Astrocyte of the hippocampus (primary cell): ENCODE measurements around the gene RNF26.

ENCODE experiments used
- DNase-seq: peaks from one replicate; pipeline ENCODE4 v3.0.0; 2011; ENCODE audit warnings: low read depth, low spot score

The RNF26 gene

GRCh38 chr11:119336744-119337469 lies 2.6 kb downstream of the RNF26 start:
- no peak for DNase-seq

- peak; percentile 92 for DNase-seq
Observed at GRCh38 chr11:119337581-119338317, 3.4 kb downstream of the RNF26 start.

GRCh38 chr11:119338318-119338890 lies 4.1 kb downstream of the RNF26 start:
- peak; percentile 94 for DNase-seq

GRCh38 chr11:119338965-119339588 lies 4.8 kb downstream of the RNF26 start:
- DNase-seq: peak; percentile 54

- peak; percentile 88 for DNase-seq
Observed at GRCh38 chr11:119339589-119340334, 5.4 kb downstream of the RNF26 start.

GRCh38 chr11:119340335-119341221 lies 6.3 kb downstream of the RNF26 start, which contains the start of gene C1QTNF5:
TSS of gene C1QTNF5 (minus strand) at chr11:119340883. CDS start at chr11:119340397, 486 bp downstream.
- peak; percentile 93 for DNase-seq

- no peak for DNase-seq
Observed at GRCh38 chr11:119341222-119342022, 7.1 kb downstream of the RNF26 start.

- DNase-seq: no peak
Observed at GRCh38 chr11:119342023-119342300, 7.6 kb downstream of the RNF26 start.

- DNase-seq: no peak
Observed at GRCh38 chr11:119342362-119343130, 8.2 kb downstream of the RNF26 start.

GRCh38 chr11:119343726-119344125 lies 9.4 kb downstream of the RNF26 start:
- no peak for DNase-seq

- no peak for DNase-seq
Observed at GRCh38 chr11:119344291-119345010, 10.1 kb downstream of the RNF26 start.

GRCh38 chr11:119345685-119346084 lies 11.4 kb downstream of the RNF26 start:
- no peak for DNase-seq

GRCh38 chr11:119346605-119347004 lies 12.3 kb downstream of the RNF26 start, which contains the start of gene MFRP:
TSS of gene MFRP (minus strand) at chr11:119346705. CDS start at chr11:119346513, 192 bp downstream.
- DNase-seq: no peak

- no peak for DNase-seq
Observed at GRCh38 chr11:119347242-119347641, 12.9 kb downstream of the RNF26 start.

GRCh38 chr11:119347940-119348605 lies 13.7 kb downstream of the RNF26 start:
- DNase-seq: no peak

- no peak for DNase-seq
Observed at GRCh38 chr11:119350302-119350701, 16.0 kb downstream of the RNF26 start.

- DNase-seq: no peak
Observed at GRCh38 chr11:119351232-119351631, 16.9 kb downstream of the RNF26 start.

GRCh38 chr11:119352857-119353260 lies 18.5 kb downstream of the RNF26 start:
- peak; percentile 53 for DNase-seq
